Spleen (tissue), 7 donors: ENCODE data around the gene PLA2G5.

Source experiments
- POLR2A ChIP-seq, 3 donors: fragments of 450-650 bp; IDR thresholded peaks; one replicate each; pipeline ENCODE4 v1.5.1; 2017; ENCODE audit warnings: antibody characterized with exemption in 3 of 3, mild to moderate bottlenecking in 1 of 3
- POLR2AphosphoS5 ChIP-seq, 3 donors: sonication (generic); formaldehyde crosslinking; IDR thresholded peaks; one replicate each; pipeline ENCODE4 v1.5.1; 2017; ENCODE audit warnings: antibody characterized with exemption in 3 of 3
- TF ChIP-seq, protein P1 (sequence below), 11 experiments: fragments of 200-600 bp in 7 of 11; fragments of 450-650 bp in 4 of 11; sonication (generic) in 4 of 11; IDR thresholded peaks in 8 of 11; conservative IDR thresholded peaks in 3 of 11; 1 replicate in 7 of 11; 2 replicates in 4 of 11; pipeline versions ENCODE4 v1.4.0 to v1.8.0; 2016 to 2021; ENCODE audit warnings: antibody characterized with exemption in 11 of 11, inconsistent platforms in 4 of 11, mild to moderate bottlenecking in 1 of 11
- donor health status: DM: no; HTN: no; CAD: no; lungs with moderate emphysema.
- donor health status: DM: no; HTN: no; CAD: no.
- donor health status: DM: no; HTN: no; CAD: no.

DNA sequence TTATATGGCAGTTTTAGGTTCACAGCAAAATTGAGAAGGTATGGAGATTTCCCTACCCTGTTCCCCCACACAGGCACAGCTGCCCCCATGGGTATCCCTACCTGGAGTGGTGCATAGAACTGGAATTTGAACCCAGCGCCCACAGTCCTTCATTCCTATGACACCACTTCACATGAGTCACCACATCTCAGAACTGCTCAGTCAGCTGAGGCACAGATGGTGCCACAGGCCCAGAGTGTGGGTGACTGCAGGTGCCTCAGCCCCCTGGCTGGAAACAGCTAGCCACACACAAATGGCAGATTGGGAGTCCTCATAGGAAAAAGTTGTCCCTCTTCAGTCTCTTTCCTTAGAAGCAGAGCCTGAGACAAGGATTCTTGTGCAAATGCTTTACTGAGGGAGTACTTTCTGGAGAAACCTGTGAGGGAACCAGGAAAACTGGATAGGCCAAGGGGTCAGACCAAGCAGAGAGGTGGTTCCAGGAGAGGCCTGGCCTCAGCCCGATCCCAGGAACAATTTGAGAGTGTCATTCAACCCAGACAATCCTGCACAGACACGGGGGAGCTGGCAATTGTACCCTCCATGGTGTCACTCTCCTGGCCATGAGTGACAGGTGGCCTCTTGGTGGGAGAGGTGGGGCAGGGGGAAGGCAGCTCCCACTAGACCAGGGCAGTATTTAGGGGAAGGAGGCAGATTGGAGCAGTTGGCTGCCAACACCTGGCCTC, 42.4 kb downstream of the PLA2G5 start:
- TF ChIP-seq, protein P1, sequence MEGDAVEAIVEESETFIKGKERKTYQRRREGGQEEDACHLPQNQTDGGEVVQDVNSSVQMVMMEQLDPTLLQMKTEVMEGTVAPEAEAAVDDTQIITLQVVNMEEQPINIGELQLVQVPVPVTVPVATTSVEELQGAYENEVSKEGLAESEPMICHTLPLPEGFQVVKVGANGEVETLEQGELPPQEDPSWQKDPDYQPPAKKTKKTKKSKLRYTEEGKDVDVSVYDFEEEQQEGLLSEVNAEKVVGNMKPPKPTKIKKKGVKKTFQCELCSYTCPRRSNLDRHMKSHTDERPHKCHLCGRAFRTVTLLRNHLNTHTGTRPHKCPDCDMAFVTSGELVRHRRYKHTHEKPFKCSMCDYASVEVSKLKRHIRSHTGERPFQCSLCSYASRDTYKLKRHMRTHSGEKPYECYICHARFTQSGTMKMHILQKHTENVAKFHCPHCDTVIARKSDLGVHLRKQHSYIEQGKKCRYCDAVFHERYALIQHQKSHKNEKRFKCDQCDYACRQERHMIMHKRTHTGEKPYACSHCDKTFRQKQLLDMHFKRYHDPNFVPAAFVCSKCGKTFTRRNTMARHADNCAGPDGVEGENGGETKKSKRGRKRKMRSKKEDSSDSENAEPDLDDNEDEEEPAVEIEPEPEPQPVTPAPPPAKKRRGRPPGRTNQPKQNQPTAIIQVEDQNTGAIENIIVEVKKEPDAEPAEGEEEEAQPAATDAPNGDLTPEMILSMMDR (IDR thresholded peaks at IDR 0.05 in 8 of 11, conservative IDR thresholded peaks at IDR 0.05 in 3 of 11), result no peak
- no peak for TF ChIP-seq POLR2A (IDR thresholded peaks at IDR 0.05)
- no peak for TF ChIP-seq POLR2AphosphoS5 (IDR thresholded peaks at IDR 0.05)
